ENCODE measurements around the gene DRD3.

The DRD3 gene

DNA sequence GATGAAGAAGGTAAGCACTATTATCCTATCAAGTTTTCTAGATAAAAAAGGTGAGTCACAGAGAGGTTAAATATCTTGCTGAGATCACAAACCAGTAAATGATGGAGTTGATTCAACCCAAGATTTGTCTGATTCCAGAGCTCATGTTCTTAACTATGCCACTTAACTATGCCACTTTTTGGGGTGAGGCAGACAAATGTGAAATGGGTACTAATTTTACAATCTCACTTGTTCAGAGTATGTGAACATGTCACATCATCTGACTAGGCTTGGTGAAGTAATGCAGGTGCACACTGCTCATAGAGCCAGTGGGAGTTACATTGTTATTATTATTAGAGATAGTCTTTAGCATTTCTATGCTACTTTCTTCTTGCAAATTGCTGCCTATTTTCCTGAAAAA, 2.0 kb downstream of the DRD3 start:
- DNase-seq, result no peak

DNA sequence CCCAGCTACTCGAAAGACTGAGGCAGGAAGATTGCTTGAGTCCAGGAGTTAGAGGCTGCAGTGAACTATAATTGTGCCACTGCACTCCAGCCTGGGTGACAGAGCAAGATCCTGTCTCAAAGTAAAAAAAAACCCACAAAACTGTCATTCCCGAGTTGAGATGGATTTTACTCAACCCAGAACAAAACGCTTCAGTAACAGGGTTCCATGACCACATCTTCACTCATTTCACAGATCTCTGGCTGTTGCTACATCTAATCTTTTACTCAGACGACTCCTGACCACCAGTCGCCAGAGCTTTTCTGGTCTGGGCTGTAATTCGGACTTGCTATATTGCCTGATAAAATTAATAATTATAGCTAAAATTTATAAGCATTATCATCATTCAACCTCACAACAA, 2.4 kb downstream of the DRD3 start:
- no peak for DNase-seq

DNA sequence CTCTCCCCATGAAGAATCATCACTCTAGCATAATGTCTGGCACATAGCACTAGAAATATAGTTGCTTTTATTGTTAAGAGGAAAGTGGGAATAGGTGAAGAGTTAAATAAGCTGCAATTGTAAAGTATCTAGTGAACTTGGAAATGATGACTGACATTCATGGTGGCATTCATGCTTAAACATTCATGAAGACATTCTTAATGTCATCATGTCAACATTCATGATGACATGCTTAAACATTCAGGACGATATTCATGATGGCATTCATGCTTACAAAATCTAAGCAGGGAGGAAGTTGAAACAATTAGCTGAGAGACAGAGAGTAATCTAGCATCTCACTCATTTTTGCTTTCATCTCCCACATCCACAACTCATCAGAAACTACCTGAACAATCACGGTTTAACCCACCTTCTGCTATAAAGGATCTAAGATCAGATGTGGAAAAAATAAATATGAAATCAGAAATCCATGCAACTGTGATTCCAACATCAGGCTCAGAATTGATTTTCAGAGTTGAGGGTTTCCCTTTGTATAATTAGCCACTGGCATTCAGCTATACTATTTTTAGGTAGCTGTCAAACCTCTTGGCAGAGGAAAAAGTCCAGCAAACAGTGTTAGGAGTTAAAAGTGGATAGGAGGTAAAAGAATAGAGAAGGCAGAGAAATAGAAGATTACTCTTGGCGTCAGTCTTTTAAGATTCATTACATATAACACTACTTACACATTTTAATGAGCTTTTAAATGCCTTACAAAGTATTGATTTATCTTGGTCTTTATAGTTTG, 3.5 kb downstream of the DRD3 start:
- no peak for DNase-seq

DNA sequence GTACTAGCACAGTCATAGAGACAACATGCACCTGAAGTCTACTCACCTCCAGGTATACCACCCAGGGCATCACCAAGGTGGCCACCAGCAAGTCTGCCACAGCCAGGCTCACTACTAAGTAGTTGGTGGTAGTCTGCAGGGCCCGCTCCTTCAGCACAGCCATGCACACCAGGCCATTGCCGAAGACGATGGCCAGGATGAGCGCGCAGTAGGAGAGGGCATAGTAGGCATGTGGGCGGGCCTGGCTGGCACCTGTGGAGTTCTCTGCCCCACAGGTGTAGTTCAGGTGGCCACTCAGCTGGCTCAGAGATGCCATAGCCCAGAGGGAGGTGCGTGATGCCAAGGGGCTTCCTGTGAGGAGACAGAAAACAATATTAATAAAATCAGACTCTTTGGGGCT, 7.2 kb downstream of the DRD3 start:
- DNase-seq, result no peak

DNA sequence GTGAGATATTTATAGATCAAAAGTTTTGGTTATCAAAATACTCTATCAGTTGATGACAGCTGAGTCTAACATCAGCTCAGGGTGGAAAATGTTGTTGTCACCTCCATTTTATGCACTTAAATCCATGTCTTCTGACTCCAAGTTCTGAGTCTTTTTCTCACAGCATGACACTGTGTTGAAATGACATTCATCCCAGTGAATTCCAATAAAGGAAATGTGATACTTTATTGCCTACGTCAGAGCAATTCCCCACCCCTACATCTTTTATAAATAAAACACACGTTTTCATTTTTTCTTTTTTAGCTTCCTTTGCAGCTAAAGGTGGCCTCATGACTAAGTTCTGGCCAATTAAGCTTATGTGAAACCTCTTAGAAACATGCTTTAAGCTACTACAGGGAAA, 10.7 kb downstream of the DRD3 start:
- DNase-seq, result no peak

DNA sequence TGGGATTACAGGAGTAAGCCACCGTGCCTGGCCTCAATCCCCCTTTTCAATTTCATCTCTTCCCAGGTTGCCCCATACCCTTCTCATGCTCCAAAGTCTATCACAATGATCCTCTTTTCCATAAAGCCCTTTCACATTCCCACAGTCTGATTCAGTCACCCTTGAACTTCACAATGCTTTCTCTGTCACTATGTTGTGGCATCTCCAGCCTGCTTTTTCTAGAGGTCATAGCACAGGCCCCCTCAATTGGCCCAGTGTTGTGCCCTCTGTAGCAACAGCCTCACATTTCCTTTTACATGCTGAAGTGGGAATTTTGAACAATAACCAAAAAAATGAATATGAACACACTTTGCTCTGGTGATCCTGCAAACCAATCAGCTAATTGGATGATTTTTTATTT, 21.5 kb downstream of the DRD3 start:
- no peak for DNase-seq

DNA sequence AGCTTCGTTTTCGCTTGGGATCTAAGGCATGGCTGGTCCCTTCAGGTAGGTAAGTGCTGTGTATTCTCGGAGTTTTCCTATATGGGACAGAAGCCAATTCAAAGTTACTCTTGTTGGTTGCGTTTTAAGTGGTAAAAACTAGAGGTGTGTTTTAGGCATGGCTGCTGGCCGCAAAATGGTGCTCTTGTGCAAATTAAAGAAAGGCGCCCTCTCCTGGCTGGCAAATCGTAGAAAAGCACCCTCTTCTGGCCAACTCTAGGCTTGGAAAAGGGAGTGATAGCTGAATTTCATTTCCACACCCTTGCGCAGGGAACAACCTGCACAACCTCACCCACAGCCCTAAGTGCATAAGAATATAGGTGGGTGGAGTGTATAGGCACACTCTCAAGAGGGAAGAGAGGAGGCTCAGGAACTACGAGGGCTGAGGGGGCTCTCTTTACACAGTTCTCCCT, 23.5 kb downstream of the DRD3 start:
- DNase-seq, result peak; percentile 11

DNA sequence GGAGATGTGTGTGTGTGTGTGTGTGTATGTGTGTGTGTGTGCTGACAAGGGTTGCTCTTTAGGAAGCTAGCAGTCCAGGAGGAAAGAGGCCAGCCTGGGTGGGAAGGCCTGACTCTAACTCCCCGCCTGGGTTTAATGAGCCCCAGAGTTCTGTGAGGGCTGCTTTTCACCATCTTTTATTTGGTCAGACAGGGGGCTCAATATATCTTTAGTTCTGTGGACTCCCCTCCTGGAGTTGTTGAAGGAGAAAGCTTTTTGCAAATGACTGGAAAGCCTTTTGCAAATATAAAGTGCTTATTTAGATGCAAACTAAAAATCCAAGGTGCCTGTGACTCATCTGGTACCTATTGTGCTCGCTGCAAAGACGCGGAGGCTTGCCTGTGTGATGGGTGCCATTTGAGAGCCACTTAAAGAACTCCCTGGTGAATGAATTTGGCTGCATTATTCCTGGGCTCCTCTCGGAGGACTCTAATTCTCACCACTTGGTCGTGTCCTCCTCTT, 24.5 kb downstream of the DRD3 start:
- no peak for DNase-seq

DNA sequence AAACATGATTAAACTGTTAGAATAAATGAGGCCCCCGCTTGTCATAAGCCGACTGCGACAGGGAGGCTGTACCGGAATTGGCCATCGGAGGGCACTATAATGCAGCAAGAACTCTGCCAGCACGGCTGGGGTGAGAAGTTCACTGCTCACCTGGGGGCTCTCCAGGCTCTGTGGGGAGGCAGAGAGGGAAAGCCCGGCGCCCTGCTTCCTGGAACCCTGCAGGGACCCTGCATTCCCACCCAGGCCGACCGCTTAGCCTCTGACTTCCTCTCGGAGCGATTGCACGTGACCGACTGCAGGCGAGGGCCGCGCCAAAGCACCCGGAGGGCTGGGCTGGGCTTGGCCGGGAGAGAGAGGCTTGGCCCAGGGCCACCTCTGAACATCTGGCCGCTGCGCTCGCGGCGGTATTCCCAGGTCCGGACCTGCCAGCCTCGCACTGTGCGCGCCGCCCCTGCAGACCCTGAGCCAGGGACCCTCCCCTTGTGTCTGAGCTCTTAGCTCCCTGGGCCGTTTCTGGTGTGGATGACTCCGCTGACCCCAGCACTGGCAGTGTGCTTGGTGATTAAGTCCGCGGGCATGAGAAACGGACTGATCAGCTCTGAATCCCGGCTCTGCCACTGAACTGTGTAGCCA, 26.2 kb downstream of the DRD3 start:
- DNase-seq, result peak; percentile 85

DNA sequence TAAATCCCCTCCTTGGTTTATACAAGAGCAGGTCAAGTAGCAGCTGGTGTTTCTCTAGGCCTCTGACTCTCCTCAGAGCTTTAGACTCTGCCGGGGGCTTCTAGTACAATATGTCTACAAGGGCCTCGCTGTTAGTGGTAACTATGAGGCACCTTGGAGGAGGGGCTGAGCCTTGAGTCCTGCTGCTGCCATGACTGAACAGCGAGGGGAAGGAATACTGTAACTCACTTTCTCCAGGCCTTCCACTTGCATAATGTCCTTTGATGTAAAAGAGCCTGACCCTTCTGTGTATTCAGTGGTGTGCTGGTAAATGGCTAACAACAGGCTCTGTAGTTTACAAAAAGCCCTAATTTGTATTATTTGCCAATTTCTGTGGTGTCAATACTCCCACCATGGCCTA, 27.8 kb downstream of the DRD3 start:
- no peak for DNase-seq

DNA sequence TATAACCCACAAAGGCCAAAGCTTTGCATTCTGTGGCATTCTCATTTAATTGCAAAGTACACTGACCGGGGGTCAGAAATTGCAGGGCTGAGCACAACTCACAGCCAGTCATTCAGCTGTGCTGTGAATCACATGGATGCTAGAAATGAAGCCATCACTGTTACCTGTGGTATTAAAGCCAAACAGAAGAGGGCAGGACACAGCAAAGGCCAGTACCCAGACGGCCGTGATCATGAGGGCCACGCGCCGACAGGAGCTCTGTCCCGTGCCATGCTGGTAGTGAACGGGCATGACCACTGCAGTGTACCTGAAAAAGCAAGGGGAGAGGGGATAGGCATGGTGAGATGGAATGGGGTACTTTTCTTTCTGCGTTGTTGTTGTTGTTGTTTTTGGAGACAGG, 31.6 kb downstream of the DRD3 start:
- DNase-seq, result no peak

DNA sequence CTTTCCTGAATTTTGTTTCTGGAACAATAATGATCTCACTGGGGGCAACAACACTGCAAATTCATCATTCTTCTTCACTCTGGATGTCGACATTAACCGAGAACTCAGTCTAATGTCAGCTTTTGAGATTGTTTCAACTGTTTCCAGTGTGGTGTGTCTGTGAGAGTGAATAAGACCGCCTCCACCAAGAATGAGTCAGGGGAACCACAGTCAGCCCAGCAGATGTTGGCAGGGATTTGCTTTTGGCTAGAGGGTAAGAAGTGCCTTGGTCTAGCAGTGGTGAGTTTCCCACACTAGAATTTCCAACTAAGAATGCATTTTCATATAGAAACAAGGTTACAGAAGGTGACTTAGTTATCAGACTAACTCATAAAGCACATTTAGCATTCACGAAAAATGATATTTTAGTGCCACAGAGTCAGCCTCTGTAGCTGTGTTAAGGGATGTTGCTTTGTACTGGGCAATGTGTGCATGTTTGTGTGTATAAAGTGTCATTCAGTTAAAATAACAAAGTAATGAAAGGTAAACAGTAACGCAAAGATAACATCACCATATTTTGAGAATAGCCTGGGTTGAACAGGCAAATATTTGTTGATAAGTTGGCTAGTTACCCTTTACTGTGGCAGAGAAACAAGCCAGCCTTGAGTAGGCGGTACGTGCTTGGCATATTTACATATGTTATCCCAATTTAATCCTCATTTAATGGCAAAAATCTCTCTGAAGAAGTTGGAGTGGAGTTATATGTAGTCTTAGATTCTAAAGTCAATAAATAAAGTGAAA, 33.8 kb downstream of the DRD3 start:
- no peak for DNase-seq

DNA sequence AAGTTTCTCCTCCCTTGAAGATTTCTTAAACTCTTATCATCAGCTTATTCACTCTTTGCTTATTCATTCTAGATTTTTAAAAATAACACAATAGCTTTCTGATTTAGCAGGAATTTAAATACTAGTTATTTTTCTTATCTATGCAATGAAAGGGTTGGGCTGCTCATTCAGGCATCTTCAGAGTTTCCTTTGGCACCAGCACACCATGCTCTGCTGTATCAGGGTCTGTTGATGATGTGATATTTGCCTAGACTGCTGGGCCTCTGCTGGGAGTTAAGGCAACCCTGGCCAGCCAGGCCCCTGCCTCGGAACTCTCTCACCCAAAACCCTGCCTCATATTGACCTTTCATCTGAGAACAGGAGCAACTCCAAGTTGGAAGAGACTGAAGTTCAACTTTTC, 35.0 kb downstream of the DRD3 start:
- DNase-seq, result no peak

DNA sequence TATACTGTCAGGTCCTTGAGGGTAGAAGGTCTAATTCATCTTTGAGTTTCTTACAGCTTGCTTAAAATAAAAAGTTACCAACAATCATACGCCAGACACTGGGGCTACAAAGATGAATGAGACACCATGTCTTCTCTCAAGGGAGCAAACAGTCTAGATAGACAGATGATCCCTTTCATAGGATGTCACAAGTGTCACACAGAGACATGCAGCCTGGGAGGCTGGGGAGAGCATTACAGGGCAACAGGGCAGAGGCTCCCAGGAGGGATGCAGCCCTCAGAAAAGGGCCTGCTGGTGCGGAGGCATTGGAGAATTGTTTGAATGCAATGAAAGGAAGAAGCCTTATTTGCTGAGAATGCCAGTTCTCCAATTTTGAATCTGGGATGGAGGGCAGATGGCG, 39.0 kb downstream of the DRD3 start:
- no peak for DNase-seq

DNA sequence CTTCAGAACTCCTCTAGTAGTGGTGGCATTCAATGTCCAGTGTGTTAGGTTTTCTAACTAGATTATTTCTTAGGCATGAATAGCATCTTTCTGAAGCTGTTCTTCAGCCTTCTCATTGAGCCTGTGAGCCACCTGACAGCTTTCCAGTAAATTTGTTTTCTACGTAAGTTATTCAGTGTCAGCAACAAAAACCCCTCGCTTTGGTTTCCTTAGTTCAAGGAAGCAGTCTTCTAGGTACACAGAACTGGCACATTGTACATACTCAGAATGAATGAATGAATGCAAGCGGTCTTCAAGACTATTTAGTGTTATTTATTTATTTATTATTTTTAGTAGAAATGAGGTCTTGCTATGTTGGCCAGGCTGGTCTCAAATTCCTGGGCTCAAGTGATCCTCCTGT, 44.9 kb downstream of the DRD3 start:
- no peak for DNase-seq

DNA sequence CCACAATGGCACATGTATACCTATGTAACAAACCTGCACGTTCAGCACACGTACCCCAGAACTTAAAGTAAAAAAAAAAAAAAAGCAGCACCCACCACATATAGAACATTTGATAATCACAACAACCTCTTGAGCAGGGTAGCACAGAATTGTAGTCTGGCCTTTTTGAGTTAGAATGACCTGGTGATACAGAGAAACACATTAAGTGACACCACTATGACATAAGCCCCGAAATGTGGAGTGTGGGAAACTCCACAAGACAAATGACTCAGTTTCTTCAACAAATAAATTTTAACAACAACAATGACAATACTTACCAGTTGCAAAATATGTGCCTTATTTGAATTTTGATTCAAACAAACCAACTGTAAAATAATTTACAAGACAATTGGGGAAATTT, 46.4 kb downstream of the DRD3 start:
- no peak for DNase-seq

DNA sequence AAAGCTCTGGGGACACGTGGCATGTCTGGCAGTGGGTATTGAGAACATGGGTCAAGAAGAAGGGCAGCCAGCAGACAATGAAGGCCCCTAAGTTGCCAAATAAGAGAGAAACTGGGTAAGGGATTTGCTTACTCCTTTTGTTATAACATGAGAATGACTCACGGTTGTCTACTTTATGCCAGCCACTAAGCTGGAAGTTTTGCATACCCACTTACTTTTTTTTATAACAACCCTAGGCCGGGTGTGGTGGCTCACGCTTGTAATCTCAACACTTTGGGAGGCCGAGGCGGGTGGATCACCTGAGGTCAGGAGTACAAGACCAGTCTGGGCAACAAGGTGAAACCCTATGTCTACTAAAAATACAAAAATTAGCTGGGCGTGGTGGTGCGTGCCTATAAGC, 50.0 kb downstream of the DRD3 start:
- DNase-seq, result no peak

DNA sequence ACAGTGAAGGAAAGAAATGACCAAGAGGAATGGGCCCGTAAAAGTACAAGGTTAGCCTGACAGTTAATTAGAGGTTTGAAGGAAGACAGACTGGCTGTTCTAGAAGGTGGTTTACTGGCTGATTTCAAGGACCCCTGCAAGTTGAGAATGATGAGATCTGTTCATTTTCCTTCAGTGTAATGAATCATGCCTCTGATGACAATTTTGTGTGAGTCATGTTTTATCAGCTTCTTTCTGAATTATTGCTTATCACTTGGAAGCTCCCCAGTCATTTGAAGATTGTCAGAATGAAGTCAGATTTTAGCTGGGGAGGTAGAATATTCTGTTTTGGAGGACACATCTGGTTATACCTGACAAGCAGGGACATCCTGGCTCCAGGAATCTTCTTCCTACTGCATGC, 50.6 kb downstream of the DRD3 start:
- no peak for DNase-seq

DNA sequence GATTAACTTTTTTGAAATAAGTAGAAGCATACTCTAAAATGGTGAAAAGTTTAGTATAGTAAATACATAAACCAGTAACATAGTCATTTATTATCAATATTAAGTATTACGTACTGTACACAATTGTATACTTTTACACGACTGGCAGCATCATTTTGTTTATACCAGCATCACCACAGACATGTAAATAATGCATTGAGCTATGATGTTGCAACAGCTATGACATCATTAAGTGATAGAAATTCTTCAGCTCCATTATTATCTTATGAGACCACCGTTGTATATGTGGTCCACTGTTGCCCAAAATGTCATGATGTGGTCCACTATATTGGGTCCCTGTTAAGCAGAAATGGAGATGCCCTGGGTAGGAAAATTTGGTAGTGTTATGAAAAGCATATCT, 51.3 kb downstream of the DRD3 start:
- no peak for DNase-seq

DNA sequence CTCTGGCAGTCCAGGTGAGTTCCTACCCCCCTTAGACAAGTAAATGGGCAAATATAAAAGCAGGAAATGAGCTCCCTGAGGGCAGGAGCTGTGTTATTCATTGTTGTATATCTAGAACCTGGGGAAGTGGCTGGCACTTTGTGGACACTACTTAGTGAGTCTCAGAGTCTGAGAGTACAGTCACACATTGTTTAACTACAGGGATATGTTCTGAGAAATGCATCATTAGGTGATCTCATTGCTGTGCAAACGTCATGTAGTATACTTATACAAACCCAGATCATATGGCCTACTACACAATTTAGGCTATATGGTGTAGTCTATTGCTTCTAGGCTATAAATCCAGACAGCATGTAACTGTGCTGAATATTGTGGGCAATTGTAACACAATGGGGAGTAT, 52.4 kb downstream of the DRD3 start:
- DNase-seq, result no peak

DNA sequence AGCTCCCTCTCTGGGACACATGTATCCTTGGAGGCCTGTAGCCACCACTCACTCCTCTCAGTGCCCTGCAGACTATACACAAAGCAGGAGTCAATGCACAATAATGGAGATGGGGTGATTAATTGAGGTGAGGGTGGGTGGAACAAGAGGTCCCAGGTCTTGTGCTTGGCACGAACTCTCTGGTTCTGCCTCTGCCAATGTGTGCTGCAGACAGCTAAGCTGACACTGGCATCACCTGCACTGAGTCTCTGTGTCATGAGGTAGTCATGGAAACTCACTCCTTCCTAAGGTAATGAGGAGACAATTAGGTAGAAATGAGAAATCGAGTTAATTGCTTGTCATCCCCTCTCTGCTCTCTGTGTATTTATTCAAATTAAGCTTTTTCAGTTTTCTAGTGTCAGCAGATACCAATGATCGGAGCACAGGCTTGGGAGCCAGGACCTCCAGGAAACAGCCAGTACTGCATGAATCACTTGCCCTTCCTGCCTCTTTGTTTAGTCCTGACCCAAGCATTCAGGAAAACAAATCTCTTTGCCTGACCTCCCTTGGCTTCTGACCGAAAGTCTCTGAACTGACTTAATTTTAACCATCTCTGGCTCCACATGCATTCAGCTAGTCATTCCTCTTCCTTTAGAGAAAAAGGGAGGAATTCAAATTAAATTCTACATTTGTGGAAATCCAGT, 56.7 kb downstream of the DRD3 start:
- no peak for DNase-seq

DNA sequence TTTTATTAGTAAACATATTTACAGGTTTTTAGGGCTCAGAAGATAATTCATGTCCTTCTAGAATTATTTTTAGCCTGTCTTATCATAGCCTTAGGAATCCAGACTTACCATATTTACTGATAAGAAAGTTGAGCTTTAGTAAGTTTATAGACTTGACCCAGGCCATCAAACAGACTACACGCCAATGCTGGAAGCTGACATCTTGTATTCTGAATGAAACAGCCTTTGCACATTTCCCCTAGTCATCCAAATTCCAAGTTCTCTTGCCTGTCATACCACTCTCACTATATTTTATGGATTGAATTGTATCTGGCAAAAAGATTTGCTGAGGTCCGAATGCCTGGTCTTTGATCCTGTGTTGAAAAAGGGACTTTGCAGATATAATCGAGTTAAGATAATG, 58.6 kb downstream of the DRD3 start:
- DNase-seq, result no peak

DNA sequence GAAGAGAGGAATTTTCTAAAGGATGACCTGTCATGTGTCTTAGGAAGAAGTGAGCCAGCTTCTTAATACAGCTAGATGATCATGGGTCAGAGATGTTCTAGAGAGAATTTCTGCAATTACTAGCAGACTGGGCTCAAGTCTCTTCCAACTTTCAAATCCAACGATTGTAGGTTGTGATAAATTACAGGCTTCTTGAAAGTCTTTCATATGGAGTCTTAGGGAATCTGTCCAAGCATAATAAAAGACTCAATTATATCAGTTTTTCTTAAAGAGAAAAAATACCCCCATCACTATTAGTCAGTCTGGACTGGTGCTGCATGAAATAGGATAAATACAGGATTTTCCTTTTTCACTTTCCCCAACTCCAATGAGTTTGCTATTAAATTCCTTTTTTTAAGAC, 59.1 kb downstream of the DRD3 start:
- DNase-seq, result no peak

Measured in NCI-H1694 (cell line).